Tibial nerve (tissue), 4 donors: Measurements from ENCODE around the gene NGEF.

Experiments
- CTCF ChIP-seq, 5 experiments: fragments of 200-600 bp in 3 of 5; fragments of 450-650 bp in 2 of 5; sonication (generic) in 3 of 5; IDR thresholded peaks; one replicate each; pipeline ENCODE4 v1.5.1; 2016 to 2019; ENCODE audit warnings: antibody characterized with exemption in 5 of 5, mild to moderate bottlenecking in 3 of 5, moderate library complexity in 2 of 5
- EP300 ChIP-seq, 2 donors: sonication (generic); formaldehyde crosslinking; IDR thresholded peaks; one replicate each; pipeline ENCODE4 v1.6.1; 2017; ENCODE audit warnings: antibody characterized with exemption in 2 of 2, mild to moderate bottlenecking in 1 of 2
- POLR2A ChIP-seq, 2 donors: fragments of 450-650 bp; IDR thresholded peaks; one replicate each; pipeline ENCODE4 v1.6.1; 2017; ENCODE audit warnings: antibody characterized with exemption in 2 of 2, mild to moderate bottlenecking in 2 of 2, moderate library complexity in 2 of 2

- no peak for TF ChIP-seq CTCF (IDR thresholded peaks at IDR 0.05)
- no peak for TF ChIP-seq EP300 (IDR thresholded peaks at IDR 0.05)
- no peak for TF ChIP-seq POLR2A (IDR thresholded peaks at IDR 0.05)
Observed at GRCh38 chr2:232919141-232919540, 93.9 kb downstream of the NGEF start.
